ENCODE data around the gene SDK1.
"Not testable (repeated sequence)": the region's sequence is repeated elsewhere in the genome, so short reads cannot be mapped to it uniquely, and the experiment has no call there.

Gene SDK1

DNA sequence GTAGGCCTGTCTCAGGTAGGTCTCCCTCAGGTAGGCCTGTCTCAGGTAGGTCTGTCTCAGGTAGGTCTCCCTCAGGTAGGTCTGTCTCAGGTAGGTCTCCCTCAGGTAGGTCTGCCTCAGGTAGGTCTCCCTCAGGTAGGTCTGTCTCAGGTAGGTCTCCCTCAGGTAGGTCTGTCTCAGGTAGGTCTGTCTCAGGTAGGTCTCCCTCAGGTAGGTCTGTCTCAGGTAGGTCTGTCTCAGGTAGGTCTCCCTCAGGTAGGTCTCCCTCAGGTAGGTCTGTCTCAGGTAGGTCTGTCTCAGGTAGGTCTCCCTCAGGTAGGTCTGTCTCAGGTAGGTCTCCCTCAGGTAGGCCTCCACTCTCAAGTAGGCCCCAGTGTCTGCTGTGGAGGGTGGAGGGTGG, 281.1 kb downstream of the SDK1 start:
- H3K27ac ChIP-seq (ENCODE audit: low read depth, low read length); H3K27me3 ChIP-seq (ENCODE audit: control insufficient read depth in 5 of 5, insufficient read depth in 4 of 5, low read length in 5 of 5); H3K36me3 ChIP-seq (ENCODE audit: control insufficient read depth in 5 of 5, insufficient read depth in 5 of 5, low read length in 5 of 5); H3K9ac ChIP-seq (ENCODE audit: low read length in 5 of 5); H3K4me1 ChIP-seq (ENCODE audit: control insufficient read depth in 5 of 5, insufficient read depth in 5 of 5, low read length in 5 of 5); H3K4me3 ChIP-seq (ENCODE audit: low read depth in 1 of 5, low read length in 5 of 5): not testable (repeated sequence)
- peaks cover 0 to 12% (median 3%) of the 10 kb centered on the region in 5 donors for H3K9me3 ChIP-seq (ENCODE audit: control insufficient read depth in 5 of 5, low read length in 5 of 5)

DNA sequence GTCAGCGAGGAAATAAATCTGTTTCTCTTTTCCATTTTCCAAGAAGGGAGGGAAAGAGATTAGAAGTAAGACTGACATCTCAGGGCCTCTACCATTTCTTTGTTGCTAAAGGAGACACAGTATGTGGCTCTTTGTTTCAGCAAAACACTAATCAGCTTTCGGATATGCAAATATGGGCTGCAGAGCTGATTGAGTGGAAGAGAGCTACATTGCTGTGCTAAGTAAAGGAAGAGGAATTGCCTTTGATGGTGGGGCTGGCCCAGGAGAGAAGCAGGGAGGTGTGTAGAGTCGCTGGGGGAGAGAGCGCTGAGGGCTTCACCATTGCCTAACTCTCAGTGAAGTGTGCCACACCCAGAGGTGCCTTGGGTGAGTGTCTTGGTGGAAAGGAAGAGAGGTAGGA, 284.8 kb downstream of the SDK1 start:
- no peaks in the 10 kb centered on the region for H3K4me1 ChIP-seq (ENCODE audit: control insufficient read depth in 5 of 5, insufficient read depth in 5 of 5, low read length in 5 of 5)
- H3K27me3 ChIP-seq (ENCODE audit: control insufficient read depth in 5 of 5, insufficient read depth in 4 of 5, low read length in 5 of 5) = no peaks in the 10 kb centered on the region
- H3K9ac ChIP-seq (ENCODE audit: low read length in 5 of 5) = no peak overlapping the region
- no peak overlapping the region for H3K27ac ChIP-seq (ENCODE audit: low read depth, low read length)
- H3K9me3 ChIP-seq (ENCODE audit: control insufficient read depth in 5 of 5, low read length in 5 of 5) = no peaks in the 10 kb centered on the region
- no peaks in the 10 kb centered on the region for H3K36me3 ChIP-seq (ENCODE audit: control insufficient read depth in 5 of 5, insufficient read depth in 5 of 5, low read length in 5 of 5)
- no peak overlapping the region for H3K4me3 ChIP-seq (ENCODE audit: low read depth in 1 of 5, low read length in 5 of 5)

DNA sequence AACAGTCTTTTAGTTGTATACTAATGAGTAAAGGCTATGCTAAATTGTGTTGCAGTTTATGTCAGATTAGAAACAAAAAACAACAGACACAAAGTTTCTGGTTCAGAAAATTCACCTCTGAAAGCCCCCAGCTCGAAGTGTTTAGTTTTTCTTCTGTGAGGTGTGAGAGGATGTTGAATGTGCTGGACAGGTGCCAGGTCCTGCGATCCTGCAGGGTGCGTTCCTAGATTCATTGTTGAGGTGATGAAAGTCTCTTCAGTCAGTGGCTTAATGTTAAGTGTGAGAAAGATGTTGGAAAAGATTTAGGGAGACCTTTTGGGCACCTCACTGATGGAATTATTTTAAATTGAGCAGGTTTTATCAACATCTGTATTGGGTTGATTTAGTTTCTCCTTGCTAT, 287.3 kb downstream of the SDK1 start:
- Histone ChIP-seq H3K4me3 (ENCODE audit: low read depth in 1 of 5, low read length in 5 of 5) (no peak overlapping the region), H3K4me1 (ENCODE audit: control insufficient read depth in 5 of 5, insufficient read depth in 5 of 5, low read length in 5 of 5) (no peaks in the 10 kb centered on the region), H3K9ac (ENCODE audit: low read length in 5 of 5) (no peak overlapping the region), H3K36me3 (ENCODE audit: control insufficient read depth in 5 of 5, insufficient read depth in 5 of 5, low read length in 5 of 5) (no peaks in the 10 kb centered on the region), H3K27me3 (ENCODE audit: control insufficient read depth in 5 of 5, insufficient read depth in 4 of 5, low read length in 5 of 5) (peaks cover 0 to 2% (median 0%) of the 10 kb centered on the region in 5 donors), H3K27ac (ENCODE audit: low read depth, low read length) (no peak overlapping the region), H3K9me3 (ENCODE audit: control insufficient read depth in 5 of 5, low read length in 5 of 5) (no peaks in the 10 kb centered on the region)

DNA sequence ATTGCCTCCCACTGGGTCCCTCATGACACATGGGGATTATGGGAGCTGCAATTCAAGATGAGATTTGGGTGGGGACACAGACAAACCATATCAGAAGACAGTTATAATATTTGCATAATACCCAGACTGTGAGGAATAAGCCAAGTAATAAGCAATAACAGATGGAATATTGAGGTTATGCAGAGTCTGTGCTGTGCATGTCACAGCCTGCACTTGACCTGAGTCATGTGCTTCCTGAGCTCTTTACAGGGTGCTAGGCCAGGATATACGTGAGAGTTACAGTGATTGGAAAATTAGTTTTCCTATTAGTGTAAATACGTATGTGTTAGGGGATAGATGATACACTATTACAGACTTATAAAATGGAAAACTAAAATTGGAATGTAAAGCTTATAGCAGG, 288.7 kb downstream of the SDK1 start:
- no peaks in the 10 kb centered on the region for H3K9me3 ChIP-seq (ENCODE audit: control insufficient read depth in 5 of 5, low read length in 5 of 5)
- no peak overlapping the region for H3K9ac ChIP-seq (ENCODE audit: low read length in 5 of 5)

DNA sequence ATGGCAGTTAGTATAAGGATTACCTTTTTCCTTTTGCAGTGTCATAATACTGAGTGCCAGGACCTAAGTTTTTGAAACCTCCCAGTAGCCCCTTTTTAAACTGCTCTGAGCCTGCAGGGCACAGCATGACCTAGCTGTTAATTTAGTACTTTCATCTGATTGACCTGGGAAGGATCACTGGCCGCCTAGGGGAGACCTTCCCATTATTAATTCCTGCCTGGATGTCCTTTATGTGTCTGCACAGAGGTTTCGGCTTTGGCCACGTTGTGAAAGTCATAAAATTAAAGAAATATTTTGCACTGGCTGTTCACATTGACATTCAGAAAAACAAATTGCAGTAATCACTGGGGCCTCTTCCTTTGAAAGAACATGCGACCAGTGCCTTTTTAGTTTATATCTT, 290.2 kb downstream of the SDK1 start:
- H3K36me3 ChIP-seq (ENCODE audit: control insufficient read depth in 5 of 5, insufficient read depth in 5 of 5, low read length in 5 of 5) = no peaks in the 10 kb centered on the region
- no peak overlapping the region for H3K27ac ChIP-seq (ENCODE audit: low read depth, low read length)
- H3K9me3 ChIP-seq (ENCODE audit: control insufficient read depth in 5 of 5, low read length in 5 of 5) = no peaks in the 10 kb centered on the region
- H3K27me3 ChIP-seq (ENCODE audit: control insufficient read depth in 5 of 5, insufficient read depth in 4 of 5, low read length in 5 of 5) = peaks cover 0 to 2% (median 0%) of the 10 kb centered on the region in 5 donors
- no peaks in the 10 kb centered on the region for H3K4me1 ChIP-seq (ENCODE audit: control insufficient read depth in 5 of 5, insufficient read depth in 5 of 5, low read length in 5 of 5)
- H3K4me3 ChIP-seq (ENCODE audit: low read depth in 1 of 5, low read length in 5 of 5) = no peak overlapping the region
- H3K9ac ChIP-seq (ENCODE audit: low read length in 5 of 5) = no peak overlapping the region

More for the DNA sequence above, 288.7 kb downstream of the SDK1 start:
- Histone ChIP-seq H3K4me1 (ENCODE audit: control insufficient read depth in 5 of 5, insufficient read depth in 5 of 5, low read length in 5 of 5) (no peaks in the 10 kb centered on the region), H3K27ac (ENCODE audit: low read depth, low read length) (no peak overlapping the region), H3K4me3 (ENCODE audit: low read depth in 1 of 5, low read length in 5 of 5) (no peak overlapping the region), H3K36me3 (ENCODE audit: control insufficient read depth in 5 of 5, insufficient read depth in 5 of 5, low read length in 5 of 5) (no peaks in the 10 kb centered on the region), H3K27me3 (ENCODE audit: control insufficient read depth in 5 of 5, insufficient read depth in 4 of 5, low read length in 5 of 5) (peaks cover 0 to 2% (median 0%) of the 10 kb centered on the region in 5 donors)

DNA sequence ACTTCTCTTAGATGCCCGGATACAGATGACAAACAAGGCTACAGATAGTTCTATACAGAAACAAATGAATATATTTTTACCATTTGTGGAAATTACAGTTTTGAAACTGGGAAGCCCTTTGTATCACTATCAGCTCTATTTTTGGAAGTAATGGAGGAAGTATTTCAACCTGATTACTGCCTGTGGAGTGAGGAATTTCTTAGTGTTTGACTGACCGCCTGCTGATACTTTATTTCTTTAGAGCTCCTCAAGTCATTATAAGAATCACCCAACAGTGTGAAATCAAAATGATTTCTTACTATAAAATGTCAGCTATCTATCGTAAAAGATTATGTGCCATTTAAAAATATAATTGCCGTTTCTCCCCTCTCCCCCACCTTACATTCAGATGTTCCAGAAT, 290.9 kb downstream of the SDK1 start:
- Histone ChIP-seq H3K27me3 (ENCODE audit: control insufficient read depth in 5 of 5, insufficient read depth in 4 of 5, low read length in 5 of 5) (peaks cover 0 to 2% (median 0%) of the 10 kb centered on the region in 5 donors), H3K36me3 (ENCODE audit: control insufficient read depth in 5 of 5, insufficient read depth in 5 of 5, low read length in 5 of 5) (no peaks in the 10 kb centered on the region), H3K4me1 (ENCODE audit: control insufficient read depth in 5 of 5, insufficient read depth in 5 of 5, low read length in 5 of 5) (no peaks in the 10 kb centered on the region), H3K27ac (ENCODE audit: low read depth, low read length) (no peak overlapping the region), H3K9ac (ENCODE audit: low read length in 5 of 5) (no peak overlapping the region), H3K4me3 (ENCODE audit: low read depth in 1 of 5, low read length in 5 of 5) (no peak overlapping the region), H3K9me3 (ENCODE audit: control insufficient read depth in 5 of 5, low read length in 5 of 5) (no peaks in the 10 kb centered on the region)

DNA sequence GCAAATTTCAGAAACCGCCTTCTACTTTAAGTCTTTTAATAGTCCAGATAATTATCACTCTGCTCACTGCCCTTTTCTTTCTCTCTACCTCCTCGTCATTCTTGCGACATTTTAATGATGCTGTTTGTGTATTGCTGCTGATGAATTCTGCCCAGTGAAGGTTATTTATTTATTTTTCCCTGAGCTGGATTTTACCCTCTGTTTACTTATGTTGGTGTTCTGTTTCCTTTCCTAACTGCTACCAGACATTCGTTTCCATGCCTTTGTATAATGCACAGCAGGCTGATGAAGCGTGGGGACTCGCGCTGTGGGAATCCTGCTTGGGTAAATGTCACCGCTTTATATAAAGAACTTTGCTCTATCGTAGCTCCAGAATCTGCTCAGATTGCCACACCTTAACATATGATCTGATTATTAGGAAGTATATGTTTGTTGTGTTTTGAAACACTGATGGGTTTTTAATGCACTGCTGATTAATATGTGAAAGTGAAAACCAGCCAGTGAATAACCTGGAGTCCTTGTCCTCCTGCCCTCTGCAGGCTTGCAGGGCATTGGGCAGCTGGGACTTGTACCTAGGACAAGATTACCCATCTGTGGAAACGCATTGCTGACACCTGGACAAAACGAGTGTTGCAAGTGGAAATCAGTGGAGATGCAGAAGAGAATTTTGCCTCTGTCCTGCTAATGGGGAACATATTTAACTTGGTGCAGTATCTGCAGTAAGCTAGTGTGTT, 291.5 kb downstream of the SDK1 start:
- Histone ChIP-seq H3K27ac (ENCODE audit: low read depth, low read length) (no peak overlapping the region), H3K36me3 (ENCODE audit: control insufficient read depth in 5 of 5, insufficient read depth in 5 of 5, low read length in 5 of 5) (no peaks in the 10 kb centered on the region), H3K9me3 (ENCODE audit: control insufficient read depth in 5 of 5, low read length in 5 of 5) (no peaks in the 10 kb centered on the region), H3K9ac (ENCODE audit: low read length in 5 of 5) (no peak overlapping the region), H3K4me1 (ENCODE audit: control insufficient read depth in 5 of 5, insufficient read depth in 5 of 5, low read length in 5 of 5) (no peaks in the 10 kb centered on the region), H3K4me3 (ENCODE audit: low read depth in 1 of 5, low read length in 5 of 5) (no peak overlapping the region), H3K27me3 (ENCODE audit: control insufficient read depth in 5 of 5, insufficient read depth in 4 of 5, low read length in 5 of 5) (peaks cover 0 to 2% (median 0%) of the 10 kb centered on the region in 5 donors)

DNA sequence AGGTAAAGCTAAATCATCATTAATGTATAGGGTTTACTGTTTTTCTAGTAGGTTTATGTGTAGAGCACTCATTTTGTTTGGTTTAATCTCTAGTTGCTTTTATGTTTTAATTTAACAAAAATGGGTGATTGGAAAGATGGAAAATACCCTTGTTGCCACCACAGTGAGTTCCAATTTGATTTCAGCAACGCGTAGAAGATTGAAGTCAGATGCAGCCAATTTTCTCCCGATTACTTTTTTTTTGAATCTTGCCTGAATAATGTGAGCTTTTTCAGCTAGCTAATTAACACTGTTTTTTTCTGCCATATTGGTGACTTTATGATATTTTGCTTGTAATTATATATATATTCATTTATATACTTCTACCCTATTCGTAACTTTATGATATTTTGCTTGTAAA, 293.8 kb downstream of the SDK1 start:
- no peaks in the 10 kb centered on the region for H3K4me1 ChIP-seq (ENCODE audit: control insufficient read depth in 5 of 5, insufficient read depth in 5 of 5, low read length in 5 of 5)
- H3K36me3 ChIP-seq (ENCODE audit: control insufficient read depth in 5 of 5, insufficient read depth in 5 of 5, low read length in 5 of 5) = no peaks in the 10 kb centered on the region
- H3K9ac ChIP-seq (ENCODE audit: low read length in 5 of 5) = no peak overlapping the region
- peaks cover 0 to 2% (median 0%) of the 10 kb centered on the region in 5 donors for H3K27me3 ChIP-seq (ENCODE audit: control insufficient read depth in 5 of 5, insufficient read depth in 4 of 5, low read length in 5 of 5)
- H3K27ac ChIP-seq (ENCODE audit: low read depth, low read length) = no peak overlapping the region
- H3K9me3 ChIP-seq (ENCODE audit: control insufficient read depth in 5 of 5, low read length in 5 of 5) = no peaks in the 10 kb centered on the region
- H3K4me3 ChIP-seq (ENCODE audit: low read depth in 1 of 5, low read length in 5 of 5) = no peak overlapping the region

DNA sequence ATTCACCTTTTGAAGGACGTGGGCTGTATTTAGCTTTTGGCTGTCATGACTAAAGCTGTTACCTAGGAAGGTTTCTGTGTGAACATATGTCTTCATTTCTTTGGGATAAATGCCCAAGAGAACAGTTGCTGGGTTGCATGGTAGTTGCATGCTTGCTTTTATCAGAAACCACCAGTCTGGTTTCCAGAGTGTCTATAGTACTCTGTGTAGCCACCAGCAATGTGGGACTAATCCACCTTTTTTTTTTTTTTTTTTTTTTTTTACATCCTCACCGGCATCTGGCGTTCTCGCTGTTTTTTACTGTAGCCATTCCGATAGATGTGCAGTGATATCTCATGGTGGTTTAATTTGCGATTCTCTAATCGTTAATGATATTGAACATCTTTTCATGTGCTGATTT, 297.8 kb downstream of the SDK1 start:
- Histone ChIP-seq H3K4me1 (ENCODE audit: control insufficient read depth in 5 of 5, insufficient read depth in 5 of 5, low read length in 5 of 5) (no peaks in the 10 kb centered on the region), H3K4me3 (ENCODE audit: low read depth in 1 of 5, low read length in 5 of 5) (no peak overlapping the region), H3K27ac (ENCODE audit: low read depth, low read length) (no peak overlapping the region), H3K9me3 (ENCODE audit: control insufficient read depth in 5 of 5, low read length in 5 of 5) (no peaks in the 10 kb centered on the region), H3K9ac (ENCODE audit: low read length in 5 of 5) (no peak overlapping the region), H3K36me3 (ENCODE audit: control insufficient read depth in 5 of 5, insufficient read depth in 5 of 5, low read length in 5 of 5) (no peaks in the 10 kb centered on the region), H3K27me3 (ENCODE audit: control insufficient read depth in 5 of 5, insufficient read depth in 4 of 5, low read length in 5 of 5) (no peaks in the 10 kb centered on the region)

DNA sequence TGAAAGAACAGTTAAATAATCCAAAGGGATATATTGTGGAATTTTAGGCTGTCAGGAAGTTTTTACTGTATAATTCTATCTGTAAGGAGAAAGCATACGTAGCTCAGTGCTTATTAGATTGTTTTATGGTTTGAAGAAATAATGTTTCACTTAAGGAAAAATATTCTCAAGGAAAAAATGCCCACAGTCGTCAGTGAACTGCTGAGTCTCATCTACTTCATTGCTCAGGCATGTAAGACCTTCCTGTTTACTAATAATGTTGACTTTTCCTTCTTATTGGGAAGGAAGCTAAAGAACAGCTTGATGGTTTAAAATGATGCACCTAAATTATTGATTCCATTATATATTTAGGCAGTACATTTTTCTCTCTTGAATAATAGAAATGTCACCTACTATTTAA, 304.2 kb downstream of the SDK1 start:
- Histone ChIP-seq H3K27ac (ENCODE audit: low read depth, low read length) (no peak overlapping the region), H3K4me1 (ENCODE audit: control insufficient read depth in 5 of 5, insufficient read depth in 5 of 5, low read length in 5 of 5) (no peaks in the 10 kb centered on the region), H3K9ac (ENCODE audit: low read length in 5 of 5) (no peak overlapping the region), H3K27me3 (ENCODE audit: control insufficient read depth in 5 of 5, insufficient read depth in 4 of 5, low read length in 5 of 5) (no peaks in the 10 kb centered on the region), H3K4me3 (ENCODE audit: low read depth in 1 of 5, low read length in 5 of 5) (no peak overlapping the region), H3K36me3 (ENCODE audit: control insufficient read depth in 5 of 5, insufficient read depth in 5 of 5, low read length in 5 of 5) (no peaks in the 10 kb centered on the region), H3K9me3 (ENCODE audit: control insufficient read depth in 5 of 5, low read length in 5 of 5) (no peaks in the 10 kb centered on the region)

All from subcutaneous abdominal adipose tissue (tissue), 5 donors.